Activated CD4-positive, alpha-beta T cell treated with anti-CD3 and anti-CD28 coated beads for 36 hours (primary cell): ENCODE results near the gene FTL. TPM values are rescaled to one million over a fixed set of nuclear protein-coding genes. Genes with fewer than 3 reads are reported as not detected.

ENCODE experiments used
- ATAC-seq: fragments of 200-7000 bp; cut with Tn5 transposase; one replicate; pipeline ENCODE4 v1.10.0; 2021; ENCODE audit warnings: mild to moderate bottlenecking, moderate library complexity
- CTCF ChIA-PET: fragments of 350-600 bp; sonication (Branson Sonifier 250); formaldehyde crosslinking; loops from one replicate; lab custom pipeline; 2021; ENCODE audit warnings: antibody characterized with exemption; lab: Charles Lee
- POLR2A ChIA-PET: fragments of 350-600 bp; sonication (Branson Sonifier 250); formaldehyde crosslinking; loops from one replicate; lab custom pipeline; 2021; ENCODE audit warnings: antibody characterized with exemption, inconsistent platforms; lab: Charles Lee
- DNase-seq: peaks from one replicate; pipeline ENCODE4 v3.0.0-alpha.2; 2020
- H3K27ac Mint-ChIP-seq: one replicate; pipeline ENCODE4 v1.8.0; 2021; ENCODE audit warnings: mixed read lengths
- H3K27me3 Mint-ChIP-seq: one replicate; pipeline ENCODE4 v1.8.0; 2021; ENCODE audit warnings: mixed read lengths
- H3K36me3 Mint-ChIP-seq: one replicate; pipeline ENCODE4 v1.8.0; 2021; ENCODE audit warnings: low read depth, mixed read lengths
- H3K4me1 Mint-ChIP-seq: one replicate; pipeline ENCODE4 v1.8.0; 2021; ENCODE audit warnings: mixed read lengths
- H3K4me3 Mint-ChIP-seq: one replicate; pipeline ENCODE4 v1.8.0; 2021; ENCODE audit warnings: mild to moderate bottlenecking, moderate library complexity, mixed read lengths
- H3K9me3 Mint-ChIP-seq: one replicate; pipeline ENCODE4 v1.8.0; 2021; ENCODE audit warnings: low read depth, mixed read lengths
- intact Hi-C, 2 experiments: fragments of 100-400 bp; cut with DNase I in 1 of 2; cut with micrococcal nuclease in 1 of 2; formaldehyde crosslinking; loops; one replicate each; pipeline versions ENCODE4 v1.14.2 to v1.15.1; 2022 to 2024; cut with DNase I, micrococcal nuclease
- total RNA-seq, 2 experiments: library from RNA; stranded (reverse); gene quantifications; one replicate each; pipeline ENCODE4 v1.2.3, GENCODE V29; 2021

The FTL gene
- total RNA-seq, 2 experiments from 2014 or later, result 809 to 1,111 TPM

DNA sequence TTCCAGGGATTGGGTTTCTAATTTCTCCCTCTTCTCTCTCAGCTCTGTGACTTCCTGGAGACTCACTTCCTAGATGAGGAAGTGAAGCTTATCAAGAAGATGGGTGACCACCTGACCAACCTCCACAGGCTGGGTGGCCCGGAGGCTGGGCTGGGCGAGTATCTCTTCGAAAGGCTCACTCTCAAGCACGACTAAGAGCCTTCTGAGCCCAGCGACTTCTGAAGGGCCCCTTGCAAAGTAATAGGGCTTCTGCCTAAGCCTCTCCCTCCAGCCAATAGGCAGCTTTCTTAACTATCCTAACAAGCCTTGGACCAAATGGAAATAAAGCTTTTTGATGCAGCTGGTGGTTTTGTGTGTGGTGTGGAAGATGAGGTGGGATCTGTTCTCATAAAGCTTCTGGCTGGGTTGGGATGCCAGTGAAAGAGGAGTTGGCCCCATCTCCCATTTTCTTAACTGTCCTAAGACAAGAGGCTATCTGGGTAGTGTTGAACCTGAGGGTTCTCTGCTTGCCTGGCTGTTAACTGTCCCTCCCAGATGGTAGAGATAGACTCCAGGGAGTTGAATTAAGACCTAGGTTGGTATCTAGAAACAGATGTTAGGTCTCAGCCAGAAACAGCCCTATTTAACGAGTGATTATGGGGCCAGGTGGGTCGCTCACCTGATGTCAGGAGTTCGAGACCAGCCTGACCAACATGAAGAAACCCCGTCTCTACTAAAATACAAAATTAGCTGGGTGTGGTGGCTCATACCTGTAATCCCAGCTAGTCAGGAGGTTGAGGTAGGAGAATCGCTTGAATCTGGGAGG, 1.6 kb downstream of the FTL start:
- DNase-seq (no peak), ATAC-seq (no peak)
- no peaks in the 10 kb centered on the region for H3K27me3 Mint-ChIP-seq
- H3K4me3 Mint-ChIP-seq, result peak overlapping the region; percentile 86
- H3K27ac Mint-ChIP-seq, result peak overlapping the region; percentile 90
- CTCF ChIA-PET, result interaction anchor here (0.6 to 2.4 kb wide), 9 partner anchors 12 to 157 kb away, joined by 3 to 12 read pairs (median 4); partner anchors contain the start of genes GYS1 and RUVBL2
- H3K9me3 Mint-ChIP-seq, result peaks cover 3% of the 10 kb centered on the region
- H3K4me1 Mint-ChIP-seq, result peaks cover 49% of the 10 kb centered on the region
- peaks cover 51% of the 10 kb centered on the region for H3K36me3 Mint-ChIP-seq
- intact Hi-C loops, result loop anchor here (5.0 to 10.0 kb wide), 4 partner anchors 34 to 472 kb away; partner anchors contain the start of genes DBP (in 2 of the 2) and DHDH (in 1 of the 2)
- POLR2A ChIA-PET, result interaction anchor here (0.8 to 1.0 kb wide), 2 partner anchors 13 to 66 kb away, joined by 4 to 5 read pairs; partner anchors contain the start of genes BAX and NUCB1

DNA sequence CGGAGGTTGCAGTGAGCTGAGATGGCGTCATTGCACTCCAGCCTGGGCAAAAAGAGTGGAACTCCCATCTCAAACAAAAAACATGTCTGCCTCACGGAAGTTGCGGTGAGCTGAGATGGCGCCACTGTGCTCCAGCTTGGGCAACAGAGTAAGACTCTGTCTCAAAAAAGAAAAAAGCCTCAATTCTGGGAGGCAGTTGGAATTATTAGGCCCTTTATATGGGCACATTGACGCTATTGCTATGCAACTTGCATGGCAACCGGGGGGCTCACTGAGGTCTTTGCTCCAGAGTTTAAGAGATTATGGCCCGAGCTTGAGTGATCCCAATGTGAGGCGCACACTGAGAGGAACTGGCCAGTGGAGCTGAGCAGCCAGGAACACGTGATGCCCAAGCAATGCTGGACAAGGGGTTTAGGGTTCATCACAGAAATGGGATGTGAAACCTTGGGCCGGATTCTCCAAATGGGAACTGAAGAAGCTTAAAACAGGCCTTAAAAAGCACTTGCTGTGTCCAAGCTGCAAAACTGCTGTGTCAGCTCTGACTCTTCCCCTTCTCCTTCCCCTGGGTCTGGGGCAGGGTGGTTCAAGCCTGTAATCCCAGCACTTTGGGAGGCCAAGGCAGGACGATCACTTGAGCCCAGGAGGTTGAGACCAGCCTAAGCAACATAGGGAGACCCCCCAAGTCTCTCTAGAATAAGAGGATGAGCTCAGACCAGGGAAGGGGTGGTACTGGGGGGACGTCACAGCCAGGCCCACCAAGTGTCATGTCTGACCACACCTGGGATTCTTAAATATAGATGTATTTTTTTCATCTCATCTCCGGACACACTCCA, 2.5 kb downstream of the FTL start:
- H3K9me3 Mint-ChIP-seq, result peaks cover 3% of the 10 kb centered on the region
- no peak overlapping the region for H3K27ac Mint-ChIP-seq
- peak overlapping the region; percentile 86 for H3K4me3 Mint-ChIP-seq
- ChIA-PET CTCF (interaction anchor here (0.6 to 2.4 kb wide), 7 partner anchors 16 to 158 kb away, joined by 3 to 12 read pairs (median 3); partner anchors contain the start of genes GYS1 and RUVBL2), POLR2A (interaction anchor here (0.6 to 1.2 kb wide), 3 partner anchors 8 to 172 kb away, joined by 3 to 7 read pairs (median 5); partner anchors contain the start of gene NUCB1)
- ATAC-seq (no peak), DNase-seq (no peak)
- intact Hi-C loops, result loop anchor here (5.0 to 10.0 kb wide), 4 partner anchors 35 to 473 kb away; partner anchors contain the start of genes DBP (in 2 of the 2) and DHDH (in 1 of the 2)
- peaks cover 41% of the 10 kb centered on the region for H3K4me1 Mint-ChIP-seq
- no peaks in the 10 kb centered on the region for H3K27me3 Mint-ChIP-seq
- peaks cover 49% of the 10 kb centered on the region for H3K36me3 Mint-ChIP-seq

DNA sequence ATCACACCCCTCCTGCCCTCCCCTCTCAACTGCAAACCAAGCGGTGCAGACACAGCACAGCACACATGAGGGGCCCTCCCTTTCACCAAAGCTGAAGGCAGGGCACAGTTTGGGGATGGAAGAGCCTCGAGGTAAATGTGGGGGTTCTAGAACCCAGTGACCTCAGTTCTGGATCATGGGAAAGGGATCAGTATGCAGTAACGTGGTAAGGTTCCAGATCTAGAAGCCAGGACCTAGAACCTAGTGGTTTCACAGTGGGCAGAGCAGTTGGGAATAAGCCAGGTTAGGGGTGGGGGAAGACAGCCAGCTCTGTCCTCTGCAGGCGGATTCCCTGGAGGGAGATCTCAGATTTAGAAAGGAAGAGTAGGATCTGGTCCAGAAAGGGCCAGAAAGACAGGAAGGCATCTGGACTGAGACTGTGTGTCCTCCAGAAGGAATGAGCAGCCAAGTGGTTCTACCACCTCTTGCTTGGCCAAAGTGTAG, 3.1 kb downstream of the FTL start:
- ChIA-PET CTCF (interaction anchor here (0.6 to 1.2 kb wide), 3 partner anchors 16 to 51 kb away, joined by 3 to 5 read pairs (median 3); partner anchors contain the start of genes GYS1 and RUVBL2), POLR2A (interaction anchor here (1.2 kb wide), 1 partner anchor 173 kb away, joined by 3 read pairs; no protein-coding TSS in a partner anchor)
- no peak for DNase-seq
- no peak for ATAC-seq
- peaks cover 3% of the 10 kb centered on the region for H3K9me3 Mint-ChIP-seq
- H3K27ac Mint-ChIP-seq, result no peak overlapping the region
- no peak overlapping the region for H3K4me3 Mint-ChIP-seq
- peaks cover 34% of the 10 kb centered on the region for H3K4me1 Mint-ChIP-seq
- H3K27me3 Mint-ChIP-seq, result no peaks in the 10 kb centered on the region
- peaks cover 52% of the 10 kb centered on the region for H3K36me3 Mint-ChIP-seq
- intact Hi-C loops, result loop anchor here (5.0 to 10.0 kb wide), 4 partner anchors 36 to 473 kb away; partner anchors contain the start of genes DBP (in 2 of the 2) and DHDH (in 1 of the 2)

DNA sequence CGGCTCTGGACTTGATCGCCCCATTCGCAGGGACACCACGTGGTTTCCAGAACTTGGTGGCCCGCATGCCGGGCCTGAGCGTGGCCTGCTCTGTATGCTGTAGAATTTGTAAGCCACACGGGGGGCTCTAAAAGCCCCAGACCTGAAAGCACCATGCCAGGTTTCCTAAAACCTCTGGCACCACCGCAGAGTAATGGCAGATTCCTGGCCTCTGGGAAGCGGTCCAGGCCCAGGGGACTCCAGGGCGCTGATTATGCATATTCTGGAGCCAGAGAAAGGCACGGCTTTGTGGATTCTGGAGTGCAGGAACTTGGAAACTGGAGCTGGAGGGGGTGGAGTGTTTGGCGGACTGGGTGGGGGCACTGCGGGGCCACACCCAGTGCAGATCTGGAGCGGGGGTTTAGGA, 3.7 kb downstream of the FTL start:
- Mint-ChIP-seq H3K9me3 (peaks cover 3% of the 10 kb centered on the region), H3K27me3 (no peaks in the 10 kb centered on the region), H3K4me1 (peaks cover 28% of the 10 kb centered on the region), H3K36me3 (peaks cover 52% of the 10 kb centered on the region), H3K4me3 (no peak overlapping the region), H3K27ac (no peak overlapping the region)
- ChIA-PET POLR2A (no interaction called here), CTCF (no interaction called here)
- intact Hi-C loops, result loop anchor here (5.0 to 10.0 kb wide), 4 partner anchors 37 to 474 kb away; partner anchors contain the start of genes DBP (in 2 of the 2) and DHDH (in 1 of the 2)
- ATAC-seq (no peak), DNase-seq (no peak)

DNA sequence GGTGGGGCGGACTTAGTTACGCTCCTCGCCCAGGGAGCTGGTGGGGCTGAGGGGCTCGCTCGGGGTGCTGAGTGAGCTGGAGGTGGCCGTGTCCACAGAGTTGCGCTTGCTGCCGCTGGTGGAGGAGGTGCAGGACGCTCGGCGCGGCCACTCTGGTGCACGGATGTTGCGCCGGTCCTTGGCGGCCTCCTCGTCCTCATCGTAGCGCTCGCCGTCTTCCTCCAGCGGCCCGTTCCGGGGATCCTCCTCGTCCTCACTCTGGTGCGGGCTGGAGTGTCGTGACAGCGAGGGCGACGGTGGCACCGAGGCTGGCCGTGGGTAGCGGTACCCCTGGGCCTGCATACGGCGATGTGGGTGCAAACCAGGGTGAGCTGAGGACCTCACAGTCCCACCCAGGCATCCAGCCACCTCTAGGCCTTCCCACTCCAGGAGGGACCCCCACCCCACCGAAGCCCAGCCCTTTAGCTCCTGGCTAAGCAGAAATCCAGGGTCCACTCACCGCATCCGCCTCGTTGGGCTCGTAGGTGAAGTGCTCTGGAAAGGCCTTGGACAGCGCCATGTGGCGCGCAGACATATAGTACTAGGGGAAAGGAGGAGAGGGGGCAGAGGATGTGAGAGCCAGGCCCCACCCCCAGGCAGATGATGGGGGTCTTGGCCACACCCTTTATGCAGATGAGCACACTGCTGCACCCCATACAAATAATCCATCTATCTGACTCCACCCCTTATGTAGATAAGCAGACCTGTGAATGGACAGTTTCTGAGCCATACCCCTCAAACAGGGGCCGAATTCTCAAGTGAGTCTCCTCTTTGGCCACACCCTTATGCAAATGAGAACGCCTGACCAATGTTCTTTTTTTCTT, 4.4 kb downstream of the FTL start:
- intact Hi-C loops, result loop anchor here (5.0 to 10.0 kb wide), 4 partner anchors 37 to 475 kb away; partner anchors contain the start of genes DBP (in 2 of the 2) and DHDH (in 1 of the 2)
- no peak overlapping the region for H3K4me3 Mint-ChIP-seq
- ChIA-PET CTCF (interaction anchor here (1.0 to 2.5 kb wide), 12 partner anchors 10 to 187 kb away, joined by 3 to 31 read pairs (median 7); partner anchors contain the start of genes BCAT2, DHDH, GYS1 and HSD17B14), POLR2A (interaction anchor here (1.2 to 1.3 kb wide), 2 partner anchors 7 to 97 kb away, joined by 4 read pairs; partner anchors contain the start of gene PPP1R15A)
- ATAC-seq (no peak), DNase-seq (no peak)
- no peak overlapping the region for H3K27ac Mint-ChIP-seq
- H3K36me3 Mint-ChIP-seq, result peaks cover 54% of the 10 kb centered on the region
- no peaks in the 10 kb centered on the region for H3K27me3 Mint-ChIP-seq
- H3K4me1 Mint-ChIP-seq, result peaks cover 22% of the 10 kb centered on the region
- H3K9me3 Mint-ChIP-seq, result peaks cover 3% of the 10 kb centered on the region

DNA sequence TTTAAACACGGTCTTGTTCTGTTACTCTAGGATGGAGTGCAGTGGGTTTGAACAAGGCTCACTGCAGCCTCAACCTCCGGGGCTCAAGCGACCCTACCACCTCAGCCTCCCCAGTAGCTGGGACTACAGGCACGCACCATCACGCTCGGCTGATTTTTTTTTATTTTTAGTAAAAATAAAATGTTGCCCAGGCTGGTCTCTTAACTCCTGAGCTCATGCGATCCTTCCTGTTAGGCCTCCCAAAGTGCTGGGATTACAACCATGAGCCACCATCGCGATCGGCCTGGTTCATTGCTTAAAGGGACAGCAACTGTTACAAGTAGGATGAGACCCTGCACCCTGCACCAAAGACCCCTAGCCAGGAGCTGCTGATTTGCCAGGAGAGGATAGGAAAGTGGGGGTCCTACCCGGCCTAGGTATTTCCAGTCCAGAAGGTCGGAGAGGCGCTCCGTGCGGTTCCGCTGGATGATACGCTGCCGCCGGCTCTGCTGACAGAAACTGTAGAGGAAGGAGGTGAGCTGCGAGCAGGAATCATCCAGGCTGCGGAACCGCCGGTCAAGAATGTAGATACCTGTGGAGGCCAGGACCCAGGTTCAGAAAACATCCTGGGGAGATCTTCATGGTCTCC, 5.1 kb downstream of the FTL start:
- no peak for DNase-seq
- intact Hi-C loops, result no loop called here
- Mint-ChIP-seq H3K4me1 (peaks cover 19% of the 10 kb centered on the region), H3K4me3 (no peak overlapping the region), H3K36me3 (peaks cover 52% of the 10 kb centered on the region), H3K9me3 (peaks cover 3% of the 10 kb centered on the region), H3K27me3 (no peaks in the 10 kb centered on the region), H3K27ac (no peak overlapping the region)
- CTCF ChIA-PET, result interaction anchor here (0.5 to 2.5 kb wide), 31 partner anchors 9 to 247 kb away, joined by 3 to 31 read pairs (median 4); partner anchors contain the start of genes BCAT2, DHDH, GYS1 and HSD17B14
- ATAC-seq, result no peak
- POLR2A ChIA-PET, result interaction anchor here (0.8 to 1.3 kb wide), 4 partner anchors 8 to 98 kb away, joined by 3 to 4 read pairs (median 4); partner anchors contain the start of gene PPP1R15A

DNA sequence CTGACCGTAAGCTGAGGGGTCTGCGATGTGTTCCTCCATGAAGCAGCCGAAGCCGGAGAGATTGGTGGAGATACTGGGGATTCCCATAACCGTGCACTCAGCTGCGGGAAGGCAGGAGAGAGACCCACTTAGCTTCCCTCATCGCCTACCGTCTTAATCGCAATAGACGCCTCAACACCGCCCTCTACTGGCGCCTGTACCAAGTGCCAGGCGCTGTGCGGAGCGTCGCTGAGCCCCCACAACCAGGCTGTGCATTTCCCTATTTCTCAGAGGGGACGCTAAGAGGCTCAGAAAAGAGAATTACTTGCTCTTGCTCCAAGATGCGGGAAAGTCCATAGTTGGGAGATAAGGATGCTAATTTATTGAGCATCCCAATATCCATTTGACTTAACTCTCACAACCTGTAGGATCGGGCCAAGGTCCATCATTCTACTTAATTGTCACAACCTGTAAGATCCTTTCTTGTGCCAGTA, 5.8 kb downstream of the FTL start:
- Mint-ChIP-seq H3K4me1 (peaks cover 17% of the 10 kb centered on the region), H3K4me3 (no peak overlapping the region), H3K27ac (no peak overlapping the region), H3K27me3 (no peaks in the 10 kb centered on the region), H3K36me3 (peaks cover 47% of the 10 kb centered on the region), H3K9me3 (peaks cover 3% of the 10 kb centered on the region)
- ChIA-PET POLR2A (interaction anchor here (0.8 to 1.3 kb wide), 4 partner anchors 9 to 99 kb away, joined by 3 to 4 read pairs (median 4); partner anchors contain the start of gene PPP1R15A), CTCF (interaction anchor here (0.5 to 2.5 kb wide), 31 partner anchors 9 to 246 kb away, joined by 3 to 31 read pairs (median 4); partner anchors contain the start of genes BCAT2, DHDH, GYS1 and HSD17B14)
- ATAC-seq (peak; percentile 84), DNase-seq (peak; percentile 91)
- intact Hi-C loops, result loop anchor here (1.0 kb wide), 4 partner anchors 38 to 183 kb away; partner anchors contain the start of gene DHDH (in 1 of the 2)

DNA sequence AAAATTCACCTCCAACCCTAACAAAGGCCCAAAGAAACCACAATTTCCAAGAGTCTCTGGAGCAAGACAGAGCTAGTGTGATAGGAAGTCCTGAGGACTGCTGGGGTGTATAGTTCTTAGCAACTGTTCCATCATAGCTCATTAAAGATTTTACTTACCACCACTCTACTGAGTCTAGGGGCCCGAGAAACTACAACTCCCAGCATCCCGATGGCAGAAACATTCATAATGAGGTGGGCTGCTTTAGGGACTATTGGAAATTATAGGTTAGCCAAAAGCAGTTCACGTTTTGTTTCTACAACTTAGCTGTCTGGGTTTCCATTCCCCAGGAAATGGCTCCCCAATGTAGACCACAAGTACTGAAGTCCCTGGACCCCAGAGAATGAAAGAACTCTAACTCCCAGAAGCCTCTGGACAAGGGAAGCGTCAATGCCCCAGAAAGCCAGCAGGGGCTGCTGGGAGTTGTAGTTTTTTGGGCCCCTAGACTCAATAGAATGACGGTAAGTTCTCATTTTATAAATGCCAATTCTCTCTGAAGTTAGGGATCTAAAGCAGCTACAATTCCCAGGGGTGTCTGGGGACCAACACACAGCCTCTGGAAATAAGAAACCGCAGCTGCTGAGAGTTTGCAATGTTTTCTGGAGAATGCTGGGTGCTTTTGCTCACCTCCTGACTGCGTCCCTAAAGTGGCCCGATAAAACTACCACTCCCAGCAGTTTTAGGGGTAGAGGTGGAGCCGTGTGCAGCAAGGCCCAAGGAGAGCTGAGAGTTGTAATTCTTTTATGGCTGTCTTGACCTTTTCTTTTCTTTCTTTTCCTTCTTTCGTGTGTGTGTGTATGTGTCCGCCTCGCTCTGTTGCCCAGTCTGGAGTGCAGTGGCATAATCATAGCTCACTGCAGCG, 11.1 kb downstream of the FTL start:
- CTCF ChIA-PET, result interaction anchor here (0.5 to 6.0 kb wide), 7 partner anchors 11 to 368 kb away, joined by 3 to 45 read pairs (median 3); partner anchors contain the start of genes GYS1 and RUVBL2
- intact Hi-C loops, result no loop called here
- no peak overlapping the region for H3K27ac Mint-ChIP-seq
- peaks cover 6% of the 10 kb centered on the region for H3K4me1 Mint-ChIP-seq
- POLR2A ChIA-PET, result interaction anchor here (0.6 to 0.8 kb wide), 2 partner anchors 9 to 128 kb away, joined by 6 to 7 read pairs; no protein-coding TSS in a partner anchor
- no peak overlapping the region for H3K4me3 Mint-ChIP-seq
- ATAC-seq (peak; percentile 77), DNase-seq (peak; percentile 68)
- no peaks in the 10 kb centered on the region for H3K9me3 Mint-ChIP-seq
- no peaks in the 10 kb centered on the region for H3K27me3 Mint-ChIP-seq
- peaks cover 28% of the 10 kb centered on the region for H3K36me3 Mint-ChIP-seq
